ENCODE data around the gene FOXJ1. TPM values are rescaled to one million over a fixed set of nuclear protein-coding genes. Genes with fewer than 3 reads are reported as not detected.

Gene FOXJ1
- total RNA-seq, 4 donors from 2014 or later = not detected

DNA sequence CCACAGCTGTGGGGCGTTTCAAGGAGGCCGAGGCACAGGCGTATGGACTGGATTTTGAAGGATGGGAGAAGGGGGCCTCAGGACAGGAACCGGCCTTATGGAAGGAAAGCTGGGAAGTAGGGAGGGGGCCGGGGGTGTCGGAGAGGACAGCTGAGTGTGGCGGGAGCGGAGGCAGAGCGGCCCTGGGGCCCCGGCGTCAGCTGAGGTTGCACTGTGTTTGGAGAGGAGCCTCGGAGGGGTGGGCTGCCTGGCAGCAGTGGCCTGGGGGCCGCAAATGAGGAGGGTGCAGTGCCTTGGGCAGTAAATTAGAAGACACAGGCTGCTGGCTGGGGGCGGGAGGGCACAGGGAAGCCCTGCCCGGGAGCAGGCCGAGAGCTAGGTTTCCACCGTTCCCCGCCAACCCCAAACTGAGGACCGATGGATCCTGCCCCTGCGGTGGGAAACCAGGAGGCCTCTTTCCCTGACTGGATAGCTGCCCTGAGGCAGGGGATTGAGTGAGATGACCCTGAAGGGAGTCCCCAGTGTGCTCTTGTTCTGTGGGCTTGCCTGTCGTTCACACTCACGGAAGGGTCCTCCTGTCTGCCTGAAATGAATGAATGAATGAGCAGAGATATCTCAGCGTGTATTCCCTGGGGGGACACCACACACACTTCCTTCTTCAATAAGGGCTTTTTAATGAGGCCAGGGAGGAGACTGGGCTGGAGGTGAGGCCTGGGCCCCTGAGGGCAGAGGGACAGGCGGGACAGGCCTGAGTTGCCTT lies 18.4 kb downstream of the FOXJ1 start:
- no peaks in the 10 kb centered on the region for H3K36me3 ChIP-seq
- H3K4me1 ChIP-seq = peaks cover 0 to 14% (median 10%) of the 10 kb centered on the region in 4 donors
- H3K27ac ChIP-seq = peak overlapping the region in 1 of 4 donors; percentile 73
- TF ChIP-seq EP300 (IDR thresholded peaks at IDR 0.05) (no peak), POLR2A (IDR thresholded peaks at IDR 0.05) (no peak)
- WGBS, 2 donors = 80 to 84% methylated on average over 24 of the region's 24 CpGs
- no peaks in the 10 kb centered on the region for H3K27me3 ChIP-seq
- no peak for DNase-seq (ENCODE audit: low spot score in 2 of 2)
- H3K9me3 ChIP-seq = no peaks in the 10 kb centered on the region
- no peak overlapping the region for H3K4me3 ChIP-seq

DNA sequence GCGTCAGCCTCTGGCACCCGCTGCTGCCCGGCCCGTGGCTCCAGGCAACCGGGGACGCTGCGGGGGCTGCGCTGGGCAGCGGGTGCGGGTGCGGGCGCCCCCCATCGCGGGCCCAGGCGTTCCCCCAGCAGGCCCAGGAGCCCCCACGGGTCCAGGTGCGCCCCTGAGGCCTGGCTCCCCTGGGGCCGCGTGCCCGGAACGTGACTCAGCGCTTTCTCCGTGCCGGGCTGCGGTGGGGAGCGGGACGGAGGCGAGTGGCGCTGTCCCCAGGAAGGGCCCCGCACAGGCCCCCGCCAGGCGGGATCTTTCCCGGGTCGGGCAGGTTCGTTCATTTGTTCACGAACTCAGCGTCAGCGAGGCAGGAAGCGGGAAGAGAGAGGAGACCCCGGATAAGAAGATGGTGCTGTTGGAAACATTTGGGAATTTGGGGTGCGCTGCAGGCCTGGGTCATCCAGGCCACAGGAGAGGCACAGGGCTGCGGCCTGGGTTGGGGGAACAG lies 19.1 kb downstream of the FOXJ1 start:
- Histone ChIP-seq H3K36me3 (no peaks in the 10 kb centered on the region), H3K9me3 (no peaks in the 10 kb centered on the region), H3K4me3 (peak overlapping the region in 3 of 4 donors; percentile 36 to 51 (median 46)), H3K4me1 (peaks cover 0 to 14% (median 10%) of the 10 kb centered on the region in 4 donors), H3K27ac (peak overlapping the region in 2 of 4 donors; percentile 68 to 73), H3K27me3 (no peaks in the 10 kb centered on the region)
- no peak for DNase-seq (ENCODE audit: low spot score in 2 of 2)
- WGBS, 2 donors = 33 to 41% methylated on average over 10 to 34 of the region's 42 CpGs
- TF ChIP-seq, protein P1, sequence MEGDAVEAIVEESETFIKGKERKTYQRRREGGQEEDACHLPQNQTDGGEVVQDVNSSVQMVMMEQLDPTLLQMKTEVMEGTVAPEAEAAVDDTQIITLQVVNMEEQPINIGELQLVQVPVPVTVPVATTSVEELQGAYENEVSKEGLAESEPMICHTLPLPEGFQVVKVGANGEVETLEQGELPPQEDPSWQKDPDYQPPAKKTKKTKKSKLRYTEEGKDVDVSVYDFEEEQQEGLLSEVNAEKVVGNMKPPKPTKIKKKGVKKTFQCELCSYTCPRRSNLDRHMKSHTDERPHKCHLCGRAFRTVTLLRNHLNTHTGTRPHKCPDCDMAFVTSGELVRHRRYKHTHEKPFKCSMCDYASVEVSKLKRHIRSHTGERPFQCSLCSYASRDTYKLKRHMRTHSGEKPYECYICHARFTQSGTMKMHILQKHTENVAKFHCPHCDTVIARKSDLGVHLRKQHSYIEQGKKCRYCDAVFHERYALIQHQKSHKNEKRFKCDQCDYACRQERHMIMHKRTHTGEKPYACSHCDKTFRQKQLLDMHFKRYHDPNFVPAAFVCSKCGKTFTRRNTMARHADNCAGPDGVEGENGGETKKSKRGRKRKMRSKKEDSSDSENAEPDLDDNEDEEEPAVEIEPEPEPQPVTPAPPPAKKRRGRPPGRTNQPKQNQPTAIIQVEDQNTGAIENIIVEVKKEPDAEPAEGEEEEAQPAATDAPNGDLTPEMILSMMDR (IDR thresholded peaks at IDR 0.05) = no peak
- no peak for TF ChIP-seq POLR2A (IDR thresholded peaks at IDR 0.05)

DNA sequence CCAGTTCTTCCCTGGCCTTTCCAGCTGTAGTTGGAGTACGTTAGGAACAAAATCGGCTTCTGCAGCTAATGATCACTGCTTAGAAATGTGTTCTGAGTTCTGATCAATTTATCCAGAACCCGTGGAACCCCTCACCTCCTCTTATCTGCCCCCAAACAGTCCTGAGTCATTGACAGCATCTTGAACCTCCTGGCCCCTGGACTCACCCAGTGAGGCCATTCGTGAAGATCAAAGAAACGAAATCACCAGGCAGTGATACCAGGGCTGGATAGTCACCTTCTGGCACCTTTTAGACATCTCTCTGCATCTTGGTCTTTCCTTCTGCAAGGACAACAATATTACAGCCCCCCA lies 20.4 kb downstream of the FOXJ1 start:
- no peak for DNase-seq (ENCODE audit: low spot score in 2 of 2)
- Histone ChIP-seq H3K4me1 (peaks cover 0 to 14% (median 10%) of the 10 kb centered on the region in 4 donors), H3K4me3 (no peak overlapping the region), H3K27ac (no peak overlapping the region), H3K27me3 (no peaks in the 10 kb centered on the region), H3K36me3 (no peaks in the 10 kb centered on the region), H3K9me3 (no peaks in the 10 kb centered on the region)
- 89 to 91% methylated on average over 5 of the region's 5 CpGs for WGBS, 2 donors
- TF ChIP-seq EP300 (IDR thresholded peaks at IDR 0.05) = no peak

DNA sequence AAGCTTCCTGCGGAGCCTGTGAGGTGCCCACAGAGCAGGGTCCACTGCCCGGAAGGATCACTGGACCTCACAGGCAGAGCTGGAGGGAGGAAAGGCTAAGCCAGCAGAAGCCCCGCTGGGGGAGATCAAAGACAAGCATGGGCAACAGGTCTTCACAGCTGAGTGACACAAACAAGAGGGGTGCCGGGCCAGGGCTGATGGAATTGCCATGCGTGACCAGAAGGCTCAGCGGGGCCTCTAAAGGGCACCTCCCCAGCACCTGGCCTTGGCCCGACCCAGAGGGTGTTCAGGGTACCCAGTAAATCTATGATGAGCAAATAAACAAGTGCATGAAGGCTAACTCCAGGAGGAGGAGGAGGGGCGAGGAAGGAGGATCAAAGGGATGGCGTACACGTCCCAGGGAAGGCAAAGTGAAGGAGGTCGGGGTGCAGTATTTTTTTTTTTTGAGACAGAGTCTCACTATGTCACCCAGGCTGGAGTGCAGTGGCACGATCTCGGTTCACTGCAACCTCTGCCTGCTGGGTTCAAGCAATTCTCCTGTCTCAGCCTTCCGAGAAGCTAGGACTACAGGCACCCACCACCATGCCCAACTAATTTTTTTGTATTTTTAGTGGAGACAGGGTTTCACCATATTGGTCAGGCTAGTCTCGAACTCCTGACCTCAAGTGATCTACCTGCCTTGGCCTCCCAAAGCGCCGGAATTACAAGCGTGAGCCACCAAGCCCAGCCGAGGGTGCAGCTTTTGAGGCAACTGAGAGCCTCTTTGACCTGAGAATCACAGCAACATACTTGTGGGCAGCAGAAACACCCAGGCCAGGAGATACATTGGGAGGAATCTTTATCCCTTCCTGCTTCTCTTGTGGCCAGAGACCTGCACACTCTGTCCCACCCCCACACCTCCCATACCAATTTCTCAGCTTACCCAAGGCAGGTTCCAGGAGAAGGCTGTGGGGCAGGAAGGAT lies 21.4 kb downstream of the FOXJ1 start:
- TF ChIP-seq EP300 (IDR thresholded peaks at IDR 0.05) = no peak
- TF ChIP-seq POLR2A (IDR thresholded peaks at IDR 0.05) = no peak
- TF ChIP-seq, protein P1 (IDR thresholded peaks at IDR 0.05) = no peak
- Histone ChIP-seq H3K27ac (no peak overlapping the region), H3K9me3 (no peaks in the 10 kb centered on the region), H3K4me3 (no peak overlapping the region), H3K36me3 (no peaks in the 10 kb centered on the region), H3K4me1 (peaks cover 0 to 14% (median 10%) of the 10 kb centered on the region in 4 donors), H3K27me3 (no peaks in the 10 kb centered on the region)
- DNase-seq (ENCODE audit: low spot score in 2 of 2) = no peak
- WGBS, 2 donors = 76 to 80% methylated on average over 19 of the region's 19 CpGs

DNA sequence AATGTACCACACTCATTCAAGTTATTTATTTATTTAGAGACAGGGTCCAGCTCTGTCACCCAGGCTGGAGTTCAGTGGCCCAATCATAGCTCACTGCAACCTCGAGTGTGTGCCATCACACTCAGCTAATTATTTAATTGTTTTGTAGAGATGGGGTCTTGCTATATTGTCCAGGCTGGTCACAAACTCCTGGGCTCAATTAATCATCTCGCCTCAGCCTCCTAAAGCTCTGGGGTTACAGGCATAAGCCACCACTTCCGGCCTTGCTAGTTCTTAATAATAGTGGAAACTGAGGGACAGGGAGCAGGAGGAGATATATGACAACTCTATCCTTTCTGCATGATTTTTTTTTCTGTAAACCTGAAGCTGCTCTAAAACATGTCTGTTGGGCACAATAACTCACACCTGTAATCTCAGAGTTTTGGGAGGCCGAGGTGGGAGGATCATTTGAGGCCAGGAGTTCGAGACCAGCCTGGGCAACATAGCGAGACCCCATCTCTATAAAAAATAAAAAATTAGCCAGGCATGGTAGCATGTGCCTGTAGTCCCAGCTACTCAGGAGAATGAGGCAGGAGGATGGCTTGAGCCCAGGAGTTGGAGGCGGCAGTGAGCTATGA lies 25.8 kb downstream of the FOXJ1 start:
- no peak overlapping the region for H3K4me3 ChIP-seq
- TF ChIP-seq EP300 (IDR thresholded peaks at IDR 0.05) = no peak
- H3K4me1 ChIP-seq = no peaks in the 10 kb centered on the region
- H3K27ac ChIP-seq = no peak overlapping the region
- H3K36me3 ChIP-seq = no peaks in the 10 kb centered on the region
- no peaks in the 10 kb centered on the region for H3K9me3 ChIP-seq
- no peak for DNase-seq (ENCODE audit: low spot score in 2 of 2)
- H3K27me3 ChIP-seq = no peaks in the 10 kb centered on the region
- 89 to 91% methylated on average over 7 of the region's 7 CpGs for WGBS, 2 donors

DNA sequence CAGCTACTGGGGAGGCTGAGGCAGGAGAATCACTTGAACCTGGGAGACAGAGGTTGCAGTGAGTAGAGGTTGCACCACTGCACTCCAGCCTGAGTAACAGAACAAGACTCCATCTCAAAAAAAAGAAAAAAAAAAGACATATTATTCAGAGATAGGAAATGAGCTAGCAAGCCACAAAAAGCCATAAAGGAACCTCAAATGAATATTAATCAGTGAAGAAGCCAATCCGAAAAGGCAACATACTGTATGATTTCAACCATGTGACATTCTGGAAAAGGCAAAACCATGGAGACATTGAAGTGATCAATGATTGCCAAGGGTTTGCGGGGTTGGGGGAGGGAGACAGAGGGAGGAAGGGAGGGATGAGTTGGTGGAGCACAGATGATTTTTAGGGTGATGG lies 29.1 kb downstream of the FOXJ1 start:
- no peaks in the 10 kb centered on the region for H3K27me3 ChIP-seq
- H3K9me3 ChIP-seq = no peaks in the 10 kb centered on the region
- no peaks in the 10 kb centered on the region for H3K36me3 ChIP-seq
- TF ChIP-seq POLR2A (IDR thresholded peaks at IDR 0.05) = no peak
- no peak for TF ChIP-seq EP300 (IDR thresholded peaks at IDR 0.05)
- TF ChIP-seq, protein P1 (IDR thresholded peaks at IDR 0.05) = no peak
- no peak for DNase-seq (ENCODE audit: low spot score in 2 of 2)
- 82 to 83% methylated on average over 2 of the region's 2 CpGs for WGBS, 2 donors
- no peaks in the 10 kb centered on the region for H3K4me1 ChIP-seq
- H3K4me3 ChIP-seq = no peak overlapping the region
- H3K27ac ChIP-seq = no peak overlapping the region

Data from tibial nerve (tissue), 4 donors.